Right lung (tissue), 5 donors: ENCODE measurements around the gene ITPK1. TPM values are rescaled to one million over a fixed set of nuclear protein-coding genes. Genes with fewer than 3 reads are reported as not detected.

Source experiments
- DNase-seq, 2 donors: peaks; one replicate each; pipeline ENCODE4 v3.0.0-alpha.2; 2013
- polyA plus RNA-seq, 5 donors: library from polyadenylated mRNA; unstranded; fragments of 120-200 nt; gene quantifications; one replicate each; pipeline versions ENCODE4 v1.2.1 to v1.2.3, GENCODE V29; 2013; ENCODE audit warnings: inconsistent platforms in 1 of 5, low replicate concordance in 1 of 5; ENCODE audit not compliant: insufficient read length in 5 of 5, insufficient read depth in 1 of 5

ITPK1 gene
- polyA plus RNA-seq, 5 donors: 17.4 to 26.1 (median 19.9) TPM

GRCh38 chr14:92926180-92926845, 189.4 kb downstream of the ITPK1 start:
- no peak for DNase-seq

GRCh38 chr14:92925446-92925845, 190.3 kb downstream of the ITPK1 start:
- no peak for DNase-seq

GRCh38 chr14:92924247-92924646, 191.5 kb downstream of the ITPK1 start:
- DNase-seq: no peak

- peak in 1 of 2 donors; percentile 7 for DNase-seq
These were observed 192.0 kb downstream of the ITPK1 start for GRCh38 chr14:92923744-92924103.

GRCh38 chr14:92922883-92923743, 192.6 kb downstream of the ITPK1 start, which contains the start of gene CHGA:
Gene CHGA (plus strand): TSS chr14:92923150. CDS start chr14:92923360, 210 bp downstream.
- DNase-seq: peak; percentile 39 to 50

- DNase-seq: no peak
These were observed 193.5 kb downstream of the ITPK1 start for GRCh38 chr14:92922155-92922735.

- no peak for DNase-seq
These were observed 195.7 kb downstream of the ITPK1 start for GRCh38 chr14:92920001-92920400.

GRCh38 chr14:92917956-92918355, 197.8 kb downstream of the ITPK1 start:
- no peak for DNase-seq

GRCh38 chr14:92917041-92917940, 198.4 kb downstream of the ITPK1 start:
- no peak for DNase-seq

- no peak for DNase-seq
These were observed 199.5 kb downstream of the ITPK1 start for GRCh38 chr14:92916201-92916600.

- DNase-seq: peak in 1 of 2 donors; percentile 10
These were observed 201.6 kb downstream of the ITPK1 start for GRCh38 chr14:92914087-92914656.

- no peak for DNase-seq
These were observed 208.3 kb downstream of the ITPK1 start for GRCh38 chr14:92907316-92907911.

- DNase-seq: no peak
These were observed 208.9 kb downstream of the ITPK1 start for GRCh38 chr14:92906823-92907222.

- DNase-seq: no peak
These were observed 209.3 kb downstream of the ITPK1 start for GRCh38 chr14:92906420-92906819.

GRCh38 chr14:92905667-92906066, 210.1 kb downstream of the ITPK1 start:
- DNase-seq: no peak

- DNase-seq: no peak
These were observed 212.4 kb downstream of the ITPK1 start for GRCh38 chr14:92903359-92903758.

- no peak for DNase-seq
These were observed 213.0 kb downstream of the ITPK1 start for GRCh38 chr14:92902726-92903125.

- DNase-seq: no peak
These were observed 213.5 kb downstream of the ITPK1 start for GRCh38 chr14:92902191-92902590.

- no peak for DNase-seq
These were observed 215.1 kb downstream of the ITPK1 start for GRCh38 chr14:92900660-92901059.

- DNase-seq: no peak
These were observed 217.1 kb downstream of the ITPK1 start for GRCh38 chr14:92898566-92899131.
